ENCODE data around the gene ACOT2. TPM values are rescaled to one million over a fixed set of nuclear protein-coding genes. Genes with fewer than 3 reads are reported as not detected.
A peak's percentile ranks its signal among the peaks of the same experiment; 100 is the strongest.
"Not testable (repeated sequence)": the region's sequence is repeated elsewhere in the genome, so short reads cannot be mapped to it uniquely, and the experiment has no call there.

Gene ACOT2
- total RNA-seq, 6 experiments from 2014 or later, result 53.3 to 160 (median 112) TPM

DNA sequence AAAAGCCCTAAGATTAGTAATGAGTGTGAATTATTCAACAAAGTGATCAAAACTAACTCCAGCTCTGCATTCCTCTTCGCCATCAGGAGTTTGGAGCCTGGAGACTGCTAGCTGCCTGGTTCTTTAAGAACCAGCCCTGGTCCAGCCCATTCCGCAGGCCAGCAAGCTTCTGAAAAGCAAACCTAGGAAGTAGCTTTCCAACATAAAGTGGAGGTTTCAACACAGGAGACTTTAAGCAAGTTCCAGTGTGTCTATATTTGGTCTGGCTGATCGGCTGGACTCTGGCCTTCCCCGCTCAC, 178 bp upstream of the ACOT2 start:
- DNase-seq; intact Hi-C loops (cut with DNase I); ATAC-seq; H3K27me3 ChIP-seq; H3K36me3 ChIP-seq; H3K9me3 ChIP-seq: not testable (repeated sequence)
- Histone ChIP-seq H3K4me3 (peak overlapping the region; percentile 60 to 69 (median 67)), H3K4me1 (peaks cover 0 to 13% (median 0%) of the 10 kb centered on the region in 4 donors), H3K27ac (peak overlapping the region; percentile 80 to 98 (median 96))
- 3% methylated on average over 4 of the region's 4 CpGs for WGBS (ENCODE audit: insufficient coverage, low coverage, low lambda C conversion rate, missing lambda C conversion rate)
- peak; percentile 89 for TF ChIP-seq POLR2A (IDR thresholded peaks at IDR 0.05)

GRCh38 chr14:73570913-73571312, 1.9 kb downstream of the ACOT2 start:
- H3K36me3 ChIP-seq; intact Hi-C loops (cut with DNase I); H3K27me3 ChIP-seq; H3K9me3 ChIP-seq: not testable (repeated sequence)
- peaks cover 0 to 13% (median 0%) of the 10 kb centered on the region in 4 donors for H3K4me1 ChIP-seq
- peak overlapping the region; percentile 60 to 69 (median 67) for H3K4me3 ChIP-seq
- ATAC-seq, result peak; percentile 74 to 84 (median 78)
- peak overlapping the region in 2 of 3 donors; percentile 98 for H3K27ac ChIP-seq
- 13% methylated on average over 7 of the region's 8 CpGs for WGBS (ENCODE audit: insufficient coverage, low coverage, low lambda C conversion rate, missing lambda C conversion rate)
- DNase-seq, result peak; percentile 66 to 78 (median 72)
- TF ChIP-seq, protein P1, sequence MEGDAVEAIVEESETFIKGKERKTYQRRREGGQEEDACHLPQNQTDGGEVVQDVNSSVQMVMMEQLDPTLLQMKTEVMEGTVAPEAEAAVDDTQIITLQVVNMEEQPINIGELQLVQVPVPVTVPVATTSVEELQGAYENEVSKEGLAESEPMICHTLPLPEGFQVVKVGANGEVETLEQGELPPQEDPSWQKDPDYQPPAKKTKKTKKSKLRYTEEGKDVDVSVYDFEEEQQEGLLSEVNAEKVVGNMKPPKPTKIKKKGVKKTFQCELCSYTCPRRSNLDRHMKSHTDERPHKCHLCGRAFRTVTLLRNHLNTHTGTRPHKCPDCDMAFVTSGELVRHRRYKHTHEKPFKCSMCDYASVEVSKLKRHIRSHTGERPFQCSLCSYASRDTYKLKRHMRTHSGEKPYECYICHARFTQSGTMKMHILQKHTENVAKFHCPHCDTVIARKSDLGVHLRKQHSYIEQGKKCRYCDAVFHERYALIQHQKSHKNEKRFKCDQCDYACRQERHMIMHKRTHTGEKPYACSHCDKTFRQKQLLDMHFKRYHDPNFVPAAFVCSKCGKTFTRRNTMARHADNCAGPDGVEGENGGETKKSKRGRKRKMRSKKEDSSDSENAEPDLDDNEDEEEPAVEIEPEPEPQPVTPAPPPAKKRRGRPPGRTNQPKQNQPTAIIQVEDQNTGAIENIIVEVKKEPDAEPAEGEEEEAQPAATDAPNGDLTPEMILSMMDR (IDR thresholded peaks at IDR 0.05), result peak; percentile 69 to 77 (median 70)

DNA sequence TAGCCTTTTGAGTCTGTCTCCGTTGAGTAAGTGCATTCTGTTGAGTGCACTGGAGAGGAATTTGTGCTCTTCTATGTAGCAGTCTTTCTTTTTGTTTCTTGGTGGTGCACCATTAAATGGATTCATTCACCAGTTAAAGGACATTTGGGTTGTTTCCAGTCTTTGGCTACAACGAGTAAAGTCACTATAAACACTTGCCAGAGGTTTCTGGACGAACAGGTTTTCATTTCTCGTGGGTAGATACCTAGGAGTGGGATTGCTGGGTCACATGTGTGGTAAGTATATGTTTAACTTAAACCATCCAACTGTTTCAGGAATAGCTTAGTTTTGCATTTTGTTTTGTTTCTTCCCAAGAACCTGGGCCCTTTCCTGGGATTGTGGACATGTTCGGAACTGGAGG, 4.0 kb downstream of the ACOT2 start:
- intact Hi-C loops (cut with DNase I), result not testable (repeated sequence)

GRCh38 chr14:73573740-73574139, 4.7 kb downstream of the ACOT2 start:
- H3K9me3 ChIP-seq; ATAC-seq; H3K36me3 ChIP-seq; H3K27me3 ChIP-seq; intact Hi-C loops (cut with DNase I); H3K4me3 ChIP-seq; DNase-seq: not testable (repeated sequence)
- WGBS (ENCODE audit: insufficient coverage, low coverage, low lambda C conversion rate, missing lambda C conversion rate), result 60% methylated on average over 1 of the region's 4 CpGs
- peaks cover 0 to 13% (median 0%) of the 10 kb centered on the region in 4 donors for H3K4me1 ChIP-seq
- peak overlapping the region in 1 of 3 donors; percentile 37 for H3K27ac ChIP-seq

More for the DNA sequence above, 4.0 kb downstream of the ACOT2 start:
- not testable (repeated sequence) for H3K27me3 ChIP-seq, H3K36me3 ChIP-seq, DNase-seq, H3K9me3 ChIP-seq, H3K4me3 ChIP-seq, ATAC-seq
- Histone ChIP-seq H3K27ac (peak overlapping the region in 1 of 3 donors; percentile 37), H3K4me1 (peaks cover 0 to 12% (median 0%) of the 10 kb centered on the region in 4 donors)
- 57% methylated on average over 5 of the region's 5 CpGs for WGBS (ENCODE audit: insufficient coverage, low coverage, low lambda C conversion rate, missing lambda C conversion rate)

- H3K4me3 ChIP-seq; H3K36me3 ChIP-seq; H3K9me3 ChIP-seq; H3K27me3 ChIP-seq; DNase-seq; ATAC-seq; intact Hi-C loops (cut with DNase I): not testable (repeated sequence)
- 88% methylated on average over 6 of the region's 7 CpGs for WGBS (ENCODE audit: insufficient coverage, low coverage, low lambda C conversion rate, missing lambda C conversion rate)
- peak overlapping the region in 1 of 3 donors; percentile 37 for H3K27ac ChIP-seq
- H3K4me1 ChIP-seq, result peaks cover 0 to 13% (median 0%) of the 10 kb centered on the region in 4 donors
Observed at GRCh38 chr14:73574251-73574650, 5.2 kb downstream of the ACOT2 start.

GRCh38 chr14:73576391-73576790, 7.4 kb downstream of the ACOT2 start:
- peaks cover 0 to 13% (median 0%) of the 10 kb centered on the region in 4 donors for H3K4me1 ChIP-seq
- TF ChIP-seq POLR2A (IDR thresholded peaks at IDR 0.05), result no peak
- TF ChIP-seq, protein P1 (IDR thresholded peaks at IDR 0.05), result no peak
- no peaks in the 10 kb centered on the region for H3K9me3 ChIP-seq
- intact Hi-C loops (cut with DNase I), result no loop called here
- no peak overlapping the region for H3K4me3 ChIP-seq
- H3K36me3 ChIP-seq, result peaks cover 0 to 9% (median 5%) of the 10 kb centered on the region in 4 donors
- ATAC-seq (no peak), DNase-seq (no peak)
- WGBS (ENCODE audit: insufficient coverage, low coverage, low lambda C conversion rate, missing lambda C conversion rate), result 82% methylated on average over 3 of the region's 3 CpGs
- H3K27me3 ChIP-seq, result no peaks in the 10 kb centered on the region
- H3K27ac ChIP-seq, result peak overlapping the region in 1 of 3 donors; percentile 24

DNA sequence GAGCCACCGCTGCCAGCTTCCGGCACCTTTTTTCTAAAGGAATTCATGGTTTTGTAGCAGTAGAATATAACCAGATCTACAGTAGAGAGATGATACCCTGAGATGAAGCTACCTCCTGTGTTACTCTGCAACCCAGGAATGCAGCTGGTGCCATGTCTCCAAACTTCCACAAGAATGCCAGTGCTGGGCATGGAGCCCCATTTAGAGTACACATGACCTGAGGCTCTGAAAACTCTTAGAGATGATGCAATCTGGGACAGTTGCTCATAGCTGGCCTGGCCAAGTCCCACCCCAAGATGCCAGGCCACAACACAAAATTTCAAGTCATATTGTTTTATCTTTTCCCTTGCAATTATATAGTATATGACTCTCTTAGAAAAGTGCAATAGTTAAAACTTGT, 8.2 kb downstream of the ACOT2 start:
- ATAC-seq, result peak; percentile 72 to 80 (median 78)
- H3K27me3 ChIP-seq; DNase-seq; H3K4me3 ChIP-seq; H3K36me3 ChIP-seq; intact Hi-C loops (cut with DNase I); H3K9me3 ChIP-seq: not testable (repeated sequence)
- Histone ChIP-seq H3K4me1 (peaks cover 0 to 13% (median 0%) of the 10 kb centered on the region in 4 donors), H3K27ac (peak overlapping the region in 1 of 3 donors; percentile 53)
- no CpG with 5 or more reads among the region's 2 CpGs for WGBS (ENCODE audit: insufficient coverage, low coverage, low lambda C conversion rate, missing lambda C conversion rate)

GRCh38 chr14:73582102-73582979, 13.3 kb downstream of the ACOT2 start:
- H3K36me3 ChIP-seq; H3K4me3 ChIP-seq; H3K9me3 ChIP-seq; H3K27me3 ChIP-seq; intact Hi-C loops (cut with DNase I): not testable (repeated sequence)
- WGBS (ENCODE audit: insufficient coverage, low coverage, low lambda C conversion rate, missing lambda C conversion rate), result 48% methylated on average over 6 of the region's 11 CpGs
- Histone ChIP-seq H3K4me1 (peaks cover 0 to 14% (median 2%) of the 10 kb centered on the region in 4 donors), H3K27ac (peak overlapping the region in 2 of 3 donors; percentile 57 to 86)
- DNase-seq (peak in 1 of 3 donors; percentile 70), ATAC-seq (peak; percentile 87 to 97 (median 94))
